Loucy (cell line): ENCODE measurements around the gene ADCY4.

Experiments used
- H2AFZ ChIP-seq: fragments of 200-600 bp; sonication (generic); 2 replicates; pipeline ENCODE4 v1.6.0; 2016; ENCODE audit warnings: antibody characterized with exemption, mild to moderate bottlenecking, low read length, moderate library complexity
- H3F3A ChIP-seq: fragments of 200-600 bp; 2 replicates; pipeline ENCODE4 v1.6.0; 2016; ENCODE audit warnings: antibody characterized with exemption, low read depth, mild to moderate bottlenecking
- H3K27me3 ChIP-seq: fragments of 200-600 bp; sonication (generic); 2 replicates; pipeline ENCODE4 v1.6.1; 2014; ENCODE audit warnings: low read length, mild to moderate bottlenecking; ENCODE audit not compliant: insufficient read depth, poor library complexity, severe bottlenecking
- H3K36me3 ChIP-seq: fragments of 200-600 bp; sonication (generic); 2 replicates; pipeline ENCODE4 v1.6.1; 2016; ENCODE audit warnings: low read length; ENCODE audit not compliant: insufficient read depth
- H3K4me1 ChIP-seq: fragments of 200-600 bp; sonication (generic); 2 replicates; pipeline ENCODE4 v1.5.1; 2014; ENCODE audit warnings: low read length, mild to moderate bottlenecking; ENCODE audit not compliant: insufficient read depth, poor library complexity, severe bottlenecking
- H3K4me2 ChIP-seq: fragments of 200-600 bp; sonication (generic); 2 replicates; pipeline ENCODE4 v1.6.0; 2014; ENCODE audit warnings: antibody characterized with exemption, low read length, low read depth, mild to moderate bottlenecking; ENCODE audit not compliant: poor library complexity, severe bottlenecking
- H3K4me3 ChIP-seq: fragments of 200-600 bp; sonication (generic); 2 replicates; pipeline ENCODE4 v1.5.1; 2014; ENCODE audit warnings: low read length, mild to moderate bottlenecking, mixed read lengths; ENCODE audit not compliant: poor library complexity, severe bottlenecking
- H3K79me2 ChIP-seq: fragments of 200-600 bp; sonication (generic); 2 replicates; pipeline ENCODE4 v1.6.1; 2014; ENCODE audit warnings: low read length; ENCODE audit not compliant: insufficient read depth
- H3K9ac ChIP-seq: fragments of 200-600 bp; sonication (generic); 2 replicates; pipeline ENCODE4 v1.6.0; 2014; ENCODE audit warnings: mild to moderate bottlenecking, low read depth, low read length, moderate library complexity; ENCODE audit not compliant: poor library complexity, severe bottlenecking
- H3K9me2 ChIP-seq: fragments of 200-600 bp; sonication (generic); replicated peaks from 2 replicates; pipeline ENCODE4 v1.6.1; 2016; ENCODE audit warnings: low read depth, low read length, mixed read lengths
- H3K9me3 ChIP-seq: fragments of 200-600 bp; sonication (generic); 2 replicates; pipeline ENCODE4 v1.6.1; 2014; ENCODE audit warnings: mild to moderate bottlenecking, antibody characterized with exemption, low read length, low read depth; ENCODE audit not compliant: insufficient read depth
- H4K20me1 ChIP-seq: fragments of 200-600 bp; sonication (generic); 2 replicates; pipeline ENCODE4 v1.6.0; 2014; ENCODE audit warnings: antibody characterized with exemption, low read length, mild to moderate bottlenecking; ENCODE audit not compliant: insufficient read depth, poor library complexity, severe bottlenecking
- EZH2phosphoT487 ChIP-seq: fragments of 200-600 bp; IDR thresholded peaks from 2 replicates; pipeline ENCODE4 v1.6.1; 2018; ENCODE audit warnings: antibody characterized with exemption, mild to moderate bottlenecking, moderate library complexity, borderline replicate concordance
- TF ChIP-seq, protein P1 (sequence below): fragments of 200-600 bp; sonication (generic); conservative IDR thresholded peaks from 2 replicates; pipeline ENCODE4 v1.5.1; 2014; ENCODE audit warnings: mild to moderate bottlenecking, antibody characterized with exemption, low read length

The ADCY4 gene

DNA sequence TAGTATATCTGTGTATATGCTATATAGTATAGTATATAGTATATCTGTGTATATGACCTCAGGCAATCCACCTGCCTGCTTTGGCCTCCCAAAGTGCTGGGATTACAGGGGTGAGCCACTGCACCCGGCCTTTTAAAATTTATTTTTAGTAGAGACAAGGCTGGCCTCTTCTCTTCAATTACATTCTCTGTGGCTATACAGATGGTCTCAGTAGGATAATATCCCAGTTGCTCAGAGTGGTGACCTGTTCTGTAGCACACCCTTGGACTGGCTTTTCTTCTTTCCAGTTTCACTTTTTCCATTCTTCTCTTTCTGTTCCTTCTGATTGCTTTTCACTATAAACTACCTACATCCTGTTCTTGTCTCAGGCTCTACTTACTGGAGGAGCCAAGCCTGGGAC lies 30.0 kb upstream of the ADCY4 start:
- Histone ChIP-seq H3K36me3 (no peaks in the 10 kb centered on the region), H3K9me2 (no peaks in the 10 kb centered on the region), H4K20me1 (peaks cover 5% of the 10 kb centered on the region), H3K4me2 (peak overlapping the region; percentile 100), H3K9ac (no peak overlapping the region), H3K27me3 (no peaks in the 10 kb centered on the region), H3K9me3 (no peaks in the 10 kb centered on the region), H3F3A (no peaks in the 10 kb centered on the region), H3K79me2 (peaks cover 18% of the 10 kb centered on the region), H3K4me1 (peaks cover 24% of the 10 kb centered on the region), H3K4me3 (peak overlapping the region; percentile 100), H2AFZ (no peak overlapping the region)
- no peak for TF ChIP-seq EZH2phosphoT487

- H3K9me3 ChIP-seq = no peaks in the 10 kb centered on the region
- peaks cover 4% of the 10 kb centered on the region for H3K79me2 ChIP-seq
- TF ChIP-seq, protein P1, sequence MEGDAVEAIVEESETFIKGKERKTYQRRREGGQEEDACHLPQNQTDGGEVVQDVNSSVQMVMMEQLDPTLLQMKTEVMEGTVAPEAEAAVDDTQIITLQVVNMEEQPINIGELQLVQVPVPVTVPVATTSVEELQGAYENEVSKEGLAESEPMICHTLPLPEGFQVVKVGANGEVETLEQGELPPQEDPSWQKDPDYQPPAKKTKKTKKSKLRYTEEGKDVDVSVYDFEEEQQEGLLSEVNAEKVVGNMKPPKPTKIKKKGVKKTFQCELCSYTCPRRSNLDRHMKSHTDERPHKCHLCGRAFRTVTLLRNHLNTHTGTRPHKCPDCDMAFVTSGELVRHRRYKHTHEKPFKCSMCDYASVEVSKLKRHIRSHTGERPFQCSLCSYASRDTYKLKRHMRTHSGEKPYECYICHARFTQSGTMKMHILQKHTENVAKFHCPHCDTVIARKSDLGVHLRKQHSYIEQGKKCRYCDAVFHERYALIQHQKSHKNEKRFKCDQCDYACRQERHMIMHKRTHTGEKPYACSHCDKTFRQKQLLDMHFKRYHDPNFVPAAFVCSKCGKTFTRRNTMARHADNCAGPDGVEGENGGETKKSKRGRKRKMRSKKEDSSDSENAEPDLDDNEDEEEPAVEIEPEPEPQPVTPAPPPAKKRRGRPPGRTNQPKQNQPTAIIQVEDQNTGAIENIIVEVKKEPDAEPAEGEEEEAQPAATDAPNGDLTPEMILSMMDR = no peak
- TF ChIP-seq EZH2phosphoT487 = no peak
- H3K27me3 ChIP-seq = no peaks in the 10 kb centered on the region
- no peak overlapping the region for H2AFZ ChIP-seq
- H3K4me2 ChIP-seq = no peak overlapping the region
- H3F3A ChIP-seq = no peaks in the 10 kb centered on the region
- no peak overlapping the region for H3K9ac ChIP-seq
- H3K9me2 ChIP-seq = no peaks in the 10 kb centered on the region
- no peak overlapping the region for H3K4me3 ChIP-seq
- H4K20me1 ChIP-seq = no peaks in the 10 kb centered on the region
- no peaks in the 10 kb centered on the region for H3K36me3 ChIP-seq
- H3K4me1 ChIP-seq = peaks cover 18% of the 10 kb centered on the region
Measured at GRCh38 chr14:24363401-24363800, 28.5 kb upstream of the ADCY4 start.

DNA sequence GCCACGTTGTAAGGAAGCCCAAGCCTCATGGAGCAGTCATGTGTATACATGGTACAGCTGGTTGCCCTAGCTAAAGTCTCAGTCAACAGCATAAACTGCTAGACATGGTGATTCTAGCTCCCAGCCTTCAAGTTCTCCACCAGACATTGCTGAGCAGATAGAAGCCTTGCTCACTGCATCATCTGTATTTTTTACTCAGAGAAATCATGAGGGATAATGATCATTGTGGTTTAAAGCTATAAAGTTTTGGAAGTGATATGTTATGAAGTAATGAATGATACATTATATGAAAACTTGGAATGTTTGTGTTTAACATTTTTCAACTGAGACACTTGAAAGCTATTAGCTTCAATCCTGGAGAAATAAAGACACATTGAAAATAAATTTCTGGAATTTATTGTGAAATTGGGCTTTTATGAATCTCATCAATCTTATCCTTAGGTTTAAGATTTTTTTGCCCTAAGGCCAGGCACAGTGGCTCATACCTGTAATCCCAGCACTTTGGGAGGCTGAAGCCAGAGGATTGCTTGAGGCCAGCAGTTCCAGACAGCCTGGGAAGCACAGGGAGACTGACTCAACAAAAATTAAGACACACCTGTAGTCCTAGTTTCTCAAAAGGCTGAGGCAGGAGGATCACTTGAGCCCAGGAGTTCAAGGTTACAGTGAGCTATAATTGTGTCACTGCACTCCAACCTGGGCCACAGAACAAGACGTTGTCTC lies 27.5 kb upstream of the ADCY4 start:
- no peaks in the 10 kb centered on the region for H3K79me2 ChIP-seq
- no peaks in the 10 kb centered on the region for H3K9me3 ChIP-seq
- no peak overlapping the region for H3K4me3 ChIP-seq
- no peaks in the 10 kb centered on the region for H3K36me3 ChIP-seq
- H3K27me3 ChIP-seq = no peaks in the 10 kb centered on the region
- TF ChIP-seq EZH2phosphoT487 = no peak
- no peak overlapping the region for H2AFZ ChIP-seq
- H3F3A ChIP-seq = no peaks in the 10 kb centered on the region
- H3K4me1 ChIP-seq = peaks cover 16% of the 10 kb centered on the region
- no peak overlapping the region for H3K4me2 ChIP-seq
- no peak overlapping the region for H3K9ac ChIP-seq
- H3K9me2 ChIP-seq = no peaks in the 10 kb centered on the region
- no peaks in the 10 kb centered on the region for H4K20me1 ChIP-seq

- Histone ChIP-seq H3K9ac (no peak overlapping the region), H3F3A (no peaks in the 10 kb centered on the region), H4K20me1 (no peaks in the 10 kb centered on the region), H2AFZ (no peak overlapping the region), H3K9me3 (no peaks in the 10 kb centered on the region), H3K9me2 (no peaks in the 10 kb centered on the region), H3K4me3 (no peak overlapping the region), H3K36me3 (no peaks in the 10 kb centered on the region), H3K27me3 (no peaks in the 10 kb centered on the region), H3K4me1 (peaks cover 13% of the 10 kb centered on the region), H3K79me2 (no peaks in the 10 kb centered on the region), H3K4me2 (no peak overlapping the region)
- TF ChIP-seq, protein P1 = no peak
- TF ChIP-seq EZH2phosphoT487 = no peak
Measured at GRCh38 chr14:24361326-24361725, 26.5 kb upstream of the ADCY4 start.
